KMS-11 (cell line): ENCODE results near the gene GFPT1.

Experiments
- H2AFZ ChIP-seq: fragments of 200-600 bp; sonication (generic); 2 replicates; pipeline ENCODE4 v1.6.1; 2016; ENCODE audit warnings: antibody characterized with exemption, mixed run types, low read depth
- H3K27ac ChIP-seq: fragments of 200-600 bp; sonication (generic); 2 replicates; pipeline ENCODE4 v1.6.1; 2016; ENCODE audit warnings: mild to moderate bottlenecking, mixed run types
- H3K27me3 ChIP-seq: fragments of 200-600 bp; sonication (generic); 2 replicates; pipeline ENCODE4 v1.6.1; 2017; ENCODE audit warnings: mild to moderate bottlenecking, low read depth, mixed run types, moderate library complexity; ENCODE audit not compliant: insufficient read depth
- H3K36me3 ChIP-seq: fragments of 200-600 bp; sonication (generic); 2 replicates; pipeline ENCODE4 v1.6.1; 2017; ENCODE audit warnings: mild to moderate bottlenecking, mixed run types; ENCODE audit not compliant: insufficient read depth
- H3K4me1 ChIP-seq: fragments of 200-600 bp; sonication (generic); 2 replicates; pipeline ENCODE4 v1.6.1; 2016; ENCODE audit warnings: mild to moderate bottlenecking, low read depth, mixed run types; ENCODE audit not compliant: poor library complexity, severe bottlenecking
- H3K4me2 ChIP-seq: fragments of 200-600 bp; sonication (generic); 2 replicates; pipeline ENCODE4 v1.7.0; 2016; ENCODE audit warnings: mild to moderate bottlenecking, mixed run types
- H3K4me3 ChIP-seq: fragments of 200-600 bp; sonication (generic); IDR thresholded peaks from 2 replicates; pipeline ENCODE4 v1.6.1; 2017; ENCODE audit warnings: low read depth, low read length, mixed read lengths; ENCODE audit not compliant: insufficient read depth
- H3K79me2 ChIP-seq: fragments of 200-600 bp; sonication (generic); 2 replicates; pipeline ENCODE4 v1.6.1; 2016; ENCODE audit warnings: low read depth, mixed run types; ENCODE audit not compliant: insufficient read depth
- H3K9ac ChIP-seq: fragments of 200-600 bp; sonication (generic); 2 replicates; pipeline ENCODE4 v1.6.1; 2016; ENCODE audit warnings: mild to moderate bottlenecking, mixed run types
- H4K20me1 ChIP-seq: fragments of 200-600 bp; sonication (generic); 2 replicates; pipeline ENCODE4 v1.6.1; 2016; ENCODE audit warnings: mild to moderate bottlenecking, mixed run types; ENCODE audit not compliant: insufficient read depth
- CTCF ChIP-seq: fragments of 200-600 bp; sonication (generic); conservative IDR thresholded peaks from 2 replicates; pipeline ENCODE4 v1.6.1; 2017; ENCODE audit warnings: low read depth, mild to moderate bottlenecking, antibody characterized with exemption, low read length, moderate library complexity, mixed read lengths

Gene GFPT1

GRCh38 chr2:69311024-69311416 is 76.0 kb downstream of the GFPT1 start:
- H3K79me2 ChIP-seq = no peaks in the 10 kb centered on the region
- H3K27me3 ChIP-seq = no peaks in the 10 kb centered on the region
- no peak overlapping the region for H3K4me3 ChIP-seq
- H3K4me2 ChIP-seq = no peak overlapping the region
- no peak overlapping the region for H2AFZ ChIP-seq
- H4K20me1 ChIP-seq = no peaks in the 10 kb centered on the region
- H3K36me3 ChIP-seq = no peaks in the 10 kb centered on the region
- no peak for TF ChIP-seq CTCF
- H3K4me1 ChIP-seq = no peaks in the 10 kb centered on the region
- no peak overlapping the region for H3K27ac ChIP-seq
- no peak overlapping the region for H3K9ac ChIP-seq

- no peak for TF ChIP-seq CTCF
- Histone ChIP-seq H3K27ac (no peak overlapping the region), H2AFZ (no peak overlapping the region)
Measured at GRCh38 chr2:69310111-69311023, 76.7 kb downstream of the GFPT1 start.

GRCh38 chr2:69309351-69310110 is 77.5 kb downstream of the GFPT1 start:
- no peaks in the 10 kb centered on the region for H3K27me3 ChIP-seq
- no peaks in the 10 kb centered on the region for H3K79me2 ChIP-seq
- no peaks in the 10 kb centered on the region for H3K36me3 ChIP-seq
- no peak overlapping the region for H3K4me3 ChIP-seq
- no peak overlapping the region for H3K27ac ChIP-seq
- no peaks in the 10 kb centered on the region for H3K4me1 ChIP-seq
- TF ChIP-seq CTCF = no peak
- no peak overlapping the region for H3K9ac ChIP-seq
- no peak overlapping the region for H2AFZ ChIP-seq
- no peaks in the 10 kb centered on the region for H4K20me1 ChIP-seq
- no peak overlapping the region for H3K4me2 ChIP-seq

More at GRCh38 chr2:69310111-69311023, 76.7 kb downstream of the GFPT1 start:
- Histone ChIP-seq H3K4me1 (no peaks in the 10 kb centered on the region), H3K79me2 (no peaks in the 10 kb centered on the region), H3K27me3 (no peaks in the 10 kb centered on the region), H3K4me3 (no peak overlapping the region), H4K20me1 (no peaks in the 10 kb centered on the region), H3K9ac (no peak overlapping the region), H3K36me3 (no peaks in the 10 kb centered on the region), H3K4me2 (no peak overlapping the region)

GRCh38 chr2:69308338-69308737 is 78.7 kb downstream of the GFPT1 start:
- H4K20me1 ChIP-seq = no peaks in the 10 kb centered on the region
- TF ChIP-seq CTCF = no peak
- no peaks in the 10 kb centered on the region for H3K4me1 ChIP-seq
- no peaks in the 10 kb centered on the region for H3K36me3 ChIP-seq
- no peak overlapping the region for H3K4me3 ChIP-seq
- no peak overlapping the region for H3K9ac ChIP-seq
- no peak overlapping the region for H3K27ac ChIP-seq
- no peaks in the 10 kb centered on the region for H3K79me2 ChIP-seq
- no peak overlapping the region for H2AFZ ChIP-seq
- H3K4me2 ChIP-seq = no peak overlapping the region
- no peaks in the 10 kb centered on the region for H3K27me3 ChIP-seq
